Type B pancreatic cell (in vitro differentiated cells): ENCODE measurements around the gene C2orf49. TPM values are rescaled to one million over a fixed set of nuclear protein-coding genes. Genes with fewer than 3 reads are reported as not detected.

Source experiments
- DNase-seq: peaks from one replicate; pipeline ENCODE4 v3.0.0; 2021; ENCODE audit warnings: mixed read lengths; ENCODE audit not compliant: unreplicated experiment; ENCODE audit errors: extremely low spot score
- H3K27ac Mint-ChIP-seq: 2 replicates; pipeline ENCODE4 v1.8.0; 2021; ENCODE audit warnings: mild to moderate bottlenecking, mixed read lengths
- H3K27me3 Mint-ChIP-seq: 2 replicates; pipeline ENCODE4 v1.8.0; 2021; ENCODE audit warnings: mixed read lengths
- H3K36me3 Mint-ChIP-seq: 2 replicates; pipeline ENCODE4 v1.8.0; 2021; ENCODE audit warnings: mixed read lengths
- H3K4me1 Mint-ChIP-seq: one replicate; pipeline ENCODE4 v1.8.0; 2021; ENCODE audit warnings: mixed read lengths; ENCODE audit not compliant: unreplicated experiment
- H3K4me3 Mint-ChIP-seq: 2 replicates; pipeline ENCODE4 v1.8.0; 2021; ENCODE audit warnings: mild to moderate bottlenecking, mixed read lengths
- H3K9me3 Mint-ChIP-seq: 2 replicates; pipeline ENCODE4 v1.8.0; 2021; ENCODE audit warnings: mixed read lengths
- total RNA-seq: library from RNA; stranded (reverse); gene quantifications from 2 replicates; pipeline ENCODE4 v1.2.1, GENCODE V29; 2021; ENCODE audit warnings: low replicate concordance
- TF ChIP-seq, protein P1 (sequence below): fragments of 200-600 bp; sonication (generic); conservative IDR thresholded peaks from 2 replicates; pipeline ENCODE4 v1.5.0; 2021; ENCODE audit warnings: antibody characterized with exemption, mild to moderate bottlenecking

Gene C2orf49
- total RNA-seq, 1 donor from 2014 or later: 25.8 TPM

DNA sequence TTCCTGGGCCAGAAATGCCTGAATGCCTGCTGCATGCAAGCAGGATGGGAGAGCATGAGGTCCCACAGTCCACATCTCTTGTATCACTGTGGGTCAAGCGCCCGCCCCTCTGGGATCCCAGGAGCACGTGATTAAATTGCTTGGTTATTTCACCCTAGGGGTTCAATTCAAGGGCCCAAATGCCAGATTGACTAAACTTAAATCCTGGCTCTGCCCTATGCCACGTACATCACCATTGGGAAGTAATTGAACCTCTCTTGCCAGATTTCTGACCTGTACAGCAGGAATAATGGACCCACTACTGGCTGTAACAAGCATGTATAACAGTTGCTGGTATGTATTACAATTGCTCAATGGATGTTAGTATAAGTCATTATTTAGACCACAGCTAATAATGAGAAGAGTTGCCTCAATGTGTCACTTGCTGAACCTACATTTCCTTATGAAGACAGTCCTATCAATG is 41.6 kb downstream of the C2orf49 start:
- TF ChIP-seq, protein P1, sequence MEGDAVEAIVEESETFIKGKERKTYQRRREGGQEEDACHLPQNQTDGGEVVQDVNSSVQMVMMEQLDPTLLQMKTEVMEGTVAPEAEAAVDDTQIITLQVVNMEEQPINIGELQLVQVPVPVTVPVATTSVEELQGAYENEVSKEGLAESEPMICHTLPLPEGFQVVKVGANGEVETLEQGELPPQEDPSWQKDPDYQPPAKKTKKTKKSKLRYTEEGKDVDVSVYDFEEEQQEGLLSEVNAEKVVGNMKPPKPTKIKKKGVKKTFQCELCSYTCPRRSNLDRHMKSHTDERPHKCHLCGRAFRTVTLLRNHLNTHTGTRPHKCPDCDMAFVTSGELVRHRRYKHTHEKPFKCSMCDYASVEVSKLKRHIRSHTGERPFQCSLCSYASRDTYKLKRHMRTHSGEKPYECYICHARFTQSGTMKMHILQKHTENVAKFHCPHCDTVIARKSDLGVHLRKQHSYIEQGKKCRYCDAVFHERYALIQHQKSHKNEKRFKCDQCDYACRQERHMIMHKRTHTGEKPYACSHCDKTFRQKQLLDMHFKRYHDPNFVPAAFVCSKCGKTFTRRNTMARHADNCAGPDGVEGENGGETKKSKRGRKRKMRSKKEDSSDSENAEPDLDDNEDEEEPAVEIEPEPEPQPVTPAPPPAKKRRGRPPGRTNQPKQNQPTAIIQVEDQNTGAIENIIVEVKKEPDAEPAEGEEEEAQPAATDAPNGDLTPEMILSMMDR: no peak
- no peak for DNase-seq
- no peak overlapping the region for H3K27ac Mint-ChIP-seq
- no peak overlapping the region for H3K4me3 Mint-ChIP-seq
- H3K27me3 Mint-ChIP-seq: no peaks in the 10 kb centered on the region
- peaks cover 34% of the 10 kb centered on the region for H3K4me1 Mint-ChIP-seq
- H3K9me3 Mint-ChIP-seq: no peaks in the 10 kb centered on the region
- H3K36me3 Mint-ChIP-seq: peaks cover 32% of the 10 kb centered on the region

DNA sequence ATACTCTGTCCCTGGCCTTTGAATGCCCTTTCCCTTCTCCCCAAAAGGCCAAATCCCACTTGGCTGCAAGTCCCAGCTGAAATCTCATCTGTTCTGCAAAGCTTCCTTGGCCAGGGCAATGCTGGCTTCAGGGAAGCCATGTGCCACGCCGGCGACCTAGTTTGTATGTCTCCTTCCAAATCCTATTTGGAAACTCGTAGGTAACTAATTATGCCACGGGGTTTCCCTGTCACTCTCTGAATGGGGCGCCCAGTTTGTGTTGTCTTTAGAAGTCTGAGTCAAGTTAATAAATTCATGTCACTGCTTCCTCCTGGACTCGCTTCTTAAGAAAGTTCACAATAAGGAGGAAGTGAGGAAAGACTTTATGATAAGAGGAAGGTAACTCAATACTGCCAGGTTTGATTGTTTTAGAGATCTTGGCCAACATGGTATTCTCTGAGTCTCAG is 42.4 kb downstream of the C2orf49 start:
- H3K9me3 Mint-ChIP-seq: no peaks in the 10 kb centered on the region
- no peak for DNase-seq
- TF ChIP-seq, protein P1: no peak
- H3K27ac Mint-ChIP-seq: peak overlapping the region; percentile 87
- H3K36me3 Mint-ChIP-seq: peaks cover 30% of the 10 kb centered on the region
- H3K27me3 Mint-ChIP-seq: no peaks in the 10 kb centered on the region
- no peak overlapping the region for H3K4me3 Mint-ChIP-seq
- peaks cover 27% of the 10 kb centered on the region for H3K4me1 Mint-ChIP-seq

DNA sequence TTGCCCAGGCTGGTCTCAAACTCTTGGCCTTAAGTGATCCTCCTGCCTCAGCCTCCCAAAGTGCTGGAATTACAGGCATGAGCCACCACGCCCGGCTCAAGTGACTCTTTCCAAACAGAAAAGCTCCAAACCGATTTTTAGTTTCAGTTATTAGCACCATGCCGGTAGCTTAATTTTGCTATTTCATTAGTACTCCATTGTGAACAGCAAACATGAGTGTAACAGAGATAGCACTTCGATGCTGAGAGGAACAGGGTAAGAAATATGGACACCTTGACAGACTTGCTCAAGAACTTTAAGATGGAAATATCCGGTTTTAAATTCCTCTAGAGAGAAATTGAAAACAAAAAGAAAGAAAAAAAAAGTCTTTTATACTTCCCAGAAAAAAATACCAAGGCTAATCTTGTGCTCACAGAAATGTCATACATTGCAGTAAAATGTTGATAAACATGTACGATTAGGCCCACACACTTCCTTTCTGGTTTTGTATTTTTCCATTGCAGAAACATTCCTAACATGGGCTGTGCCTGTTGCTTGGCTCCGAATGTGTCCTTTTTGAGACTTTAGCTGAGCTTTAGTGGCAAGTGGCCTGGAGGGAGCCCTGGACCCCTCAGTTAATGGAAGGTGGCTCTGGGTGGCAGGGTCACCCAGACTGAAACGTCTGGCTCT is 43.2 kb downstream of the C2orf49 start:
- Mint-ChIP-seq H3K4me1 (peaks cover 19% of the 10 kb centered on the region), H3K4me3 (no peak overlapping the region), H3K27ac (peak overlapping the region; percentile 87), H3K9me3 (no peaks in the 10 kb centered on the region), H3K36me3 (peaks cover 31% of the 10 kb centered on the region), H3K27me3 (no peaks in the 10 kb centered on the region)
- DNase-seq: no peak
- TF ChIP-seq, protein P1: no peak

DNA sequence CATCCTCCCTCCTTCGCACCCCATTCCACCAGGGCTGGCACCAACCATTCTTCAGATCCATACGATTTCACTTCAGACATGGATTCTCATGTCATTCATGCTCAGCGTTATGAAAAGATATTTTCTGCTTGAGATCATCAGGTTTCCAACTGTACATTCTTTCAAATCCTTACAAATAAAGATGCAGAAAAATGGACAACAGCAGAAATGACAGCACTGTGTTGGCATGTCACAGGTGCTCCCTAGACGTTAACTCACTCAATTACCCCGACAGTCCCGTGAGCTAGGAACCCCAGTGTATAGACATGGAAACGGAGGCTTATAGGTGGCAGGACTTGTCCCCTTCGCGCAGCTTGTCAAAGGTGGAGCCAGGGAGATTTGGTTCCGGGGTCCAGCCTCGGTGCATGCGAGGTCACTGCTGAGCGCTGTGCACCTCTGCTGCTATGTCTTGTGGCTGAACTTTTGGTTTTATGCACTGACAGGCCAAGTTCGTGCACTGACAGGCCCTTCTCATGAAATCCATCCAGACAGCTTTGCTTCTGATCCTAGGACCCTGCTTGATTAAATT is 43.8 kb downstream of the C2orf49 start:
- TF ChIP-seq, protein P1: no peak
- peak overlapping the region; percentile 87 for H3K27ac Mint-ChIP-seq
- no peak overlapping the region for H3K4me3 Mint-ChIP-seq
- H3K27me3 Mint-ChIP-seq: no peaks in the 10 kb centered on the region
- peaks cover 16% of the 10 kb centered on the region for H3K4me1 Mint-ChIP-seq
- no peaks in the 10 kb centered on the region for H3K9me3 Mint-ChIP-seq
- H3K36me3 Mint-ChIP-seq: peaks cover 35% of the 10 kb centered on the region
- DNase-seq: no peak

DNA sequence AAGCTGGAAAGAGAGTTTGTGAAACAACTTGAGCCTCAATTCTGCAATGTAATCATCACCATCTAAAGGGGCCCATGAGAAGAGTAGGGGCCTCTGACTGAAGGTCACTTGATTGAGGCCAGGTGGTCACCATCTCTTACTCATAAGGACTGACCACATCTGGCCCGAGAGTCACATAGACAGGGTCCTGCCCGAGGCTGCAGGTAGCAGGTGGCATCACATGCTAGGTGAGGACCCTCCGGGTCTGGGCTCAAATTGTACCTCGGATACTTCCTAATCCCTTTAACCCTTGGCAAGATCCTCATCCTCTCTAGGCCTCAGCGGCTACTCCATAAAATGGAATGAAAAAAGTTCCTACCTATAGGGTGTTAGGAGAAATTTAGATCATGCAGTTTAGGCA is 44.8 kb downstream of the C2orf49 start:
- Mint-ChIP-seq H3K27me3 (no peaks in the 10 kb centered on the region), H3K36me3 (peaks cover 28% of the 10 kb centered on the region), H3K9me3 (no peaks in the 10 kb centered on the region), H3K4me1 (peaks cover 12% of the 10 kb centered on the region), H3K27ac (no peak overlapping the region), H3K4me3 (no peak overlapping the region)
- TF ChIP-seq, protein P1: no peak
- no peak for DNase-seq
